Osteocyte (in vitro differentiated cells): ENCODE measurements around the gene TIMM21. TPM values are rescaled to one million over a fixed set of nuclear protein-coding genes. Genes with fewer than 3 reads are reported as not detected.

Experiments used
- DNase-seq: peaks from one replicate; pipeline ENCODE4 v3.0.0; 2021; ENCODE audit warnings: mixed read lengths; ENCODE audit not compliant: unreplicated experiment; ENCODE audit errors: extremely low spot score
- H3K27ac Mint-ChIP-seq: one replicate; pipeline ENCODE4 v1.8.0; 2021; ENCODE audit warnings: mild to moderate bottlenecking, mixed read lengths; ENCODE audit not compliant: unreplicated experiment
- H3K27me3 Mint-ChIP-seq: one replicate; pipeline ENCODE4 v1.8.0; 2021; ENCODE audit warnings: mixed read lengths; ENCODE audit not compliant: unreplicated experiment
- H3K36me3 Mint-ChIP-seq: one replicate; pipeline ENCODE4 v1.8.0; 2021; ENCODE audit warnings: mixed read lengths; ENCODE audit not compliant: unreplicated experiment
- H3K4me1 Mint-ChIP-seq: one replicate; pipeline ENCODE4 v1.8.0; 2021; ENCODE audit warnings: mixed read lengths; ENCODE audit not compliant: unreplicated experiment
- H3K4me3 Mint-ChIP-seq: one replicate; pipeline ENCODE4 v1.8.0; 2021; ENCODE audit warnings: mild to moderate bottlenecking, moderate library complexity, mixed read lengths; ENCODE audit not compliant: unreplicated experiment
- H3K9me3 Mint-ChIP-seq: one replicate; pipeline ENCODE4 v1.8.0; 2021; ENCODE audit warnings: mixed read lengths; ENCODE audit not compliant: unreplicated experiment
- CTCF ChIP-seq: fragments of 200-600 bp; sonication (generic); IDR thresholded peaks from 2 replicates; pipeline ENCODE4 v1.5.0; 2021; ENCODE audit warnings: antibody characterized with exemption, mild to moderate bottlenecking, moderate library complexity
- total RNA-seq: library from RNA; stranded (reverse); gene quantifications from 2 replicates; pipeline ENCODE4 v1.2.1, GENCODE V29; 2021

Gene TIMM21
- total RNA-seq, 1 donor from 2014 or later: 23.3 TPM

- no peak for DNase-seq
- no peak overlapping the region for H3K4me3 Mint-ChIP-seq
- TF ChIP-seq CTCF: no peak
- H3K27ac Mint-ChIP-seq: no peak overlapping the region
- H3K9me3 Mint-ChIP-seq: no peaks in the 10 kb centered on the region
- no peaks in the 10 kb centered on the region for H3K36me3 Mint-ChIP-seq
- no peaks in the 10 kb centered on the region for H3K27me3 Mint-ChIP-seq
- no peaks in the 10 kb centered on the region for H3K4me1 Mint-ChIP-seq
Observed at GRCh38 chr18:74203811-74204210, 55.5 kb downstream of the TIMM21 start.

- Mint-ChIP-seq H3K4me3 (no peak overlapping the region), H3K27ac (no peak overlapping the region), H3K36me3 (no peaks in the 10 kb centered on the region), H3K27me3 (no peaks in the 10 kb centered on the region), H3K9me3 (no peaks in the 10 kb centered on the region), H3K4me1 (no peaks in the 10 kb centered on the region)
- no peak for DNase-seq
- no peak for TF ChIP-seq CTCF
Observed at GRCh38 chr18:74204526-74205152, 56.3 kb downstream of the TIMM21 start.

Other genes with a start within 250 kb of the TIMM21 start
- 0.73 and 0.86 TPM in 2 replicates for gene FBXO15, start 689 bp upstream of the TIMM21 start, total RNA-seq
- gene CYB5A, start 143.4 kb downstream of the TIMM21 start, total RNA-seq: 28.2 and 33.2 TPM in 2 replicates
- not detected in 2 replicates for gene C18orf63, start 167.3 kb downstream of the TIMM21 start, total RNA-seq